Pulmonary artery endothelial cell (primary cell): ENCODE data around the gene ZNF586. TPM values are rescaled to one million over a fixed set of nuclear protein-coding genes. Genes with fewer than 3 reads are reported as not detected.
"Not testable (repeated sequence)": the region's sequence is repeated elsewhere in the genome, so short reads cannot be mapped to it uniquely, and the experiment has no call there.

Experiments used
- DNase-seq: peaks from one replicate; pipeline ENCODE4 v3.0.0-alpha.2; 2011; ENCODE audit warnings: low read depth, low spot score
- total RNA-seq: library from RNA; depleted of rRNA; stranded (reverse); fragments of >200 nt; gene quantifications from 2 replicates; pipeline ENCODE4 v1.2.3, GENCODE V29; 2014

ZNF586 gene
- total RNA-seq, 1 donor from 2014 or later: 10.3 TPM

GRCh38 chr19:57796580-57796979 is 27.1 kb downstream of the ZNF586 start:
- DNase-seq: not testable (repeated sequence)

GRCh38 chr19:57800696-57801095 is 31.2 kb downstream of the ZNF586 start:
- DNase-seq: no peak

GRCh38 chr19:57802269-57802668 is 32.8 kb downstream of the ZNF586 start:
- no peak for DNase-seq

GRCh38 chr19:57803265-57803593 is 33.8 kb downstream of the ZNF586 start:
- DNase-seq: no peak

- DNase-seq: no peak
Measured at GRCh38 chr19:57803594-57804325, 34.3 kb downstream of the ZNF586 start.

- no peak for DNase-seq
Measured at GRCh38 chr19:57807541-57807940, 38.1 kb downstream of the ZNF586 start.

- DNase-seq: not testable (repeated sequence)
Measured at GRCh38 chr19:57810410-57811295, 41.2 kb downstream of the ZNF586 start.

- DNase-seq: no peak
Measured at GRCh38 chr19:57812226-57812625, 42.8 kb downstream of the ZNF586 start.

- not testable (repeated sequence) for DNase-seq
Measured at GRCh38 chr19:57812975-57813820, 43.7 kb downstream of the ZNF586 start.

GRCh38 chr19:57813919-57814504 is 44.5 kb downstream of the ZNF586 start:
- DNase-seq: no peak

- DNase-seq: peak; percentile 74
Measured at GRCh38 chr19:57814505-57815246, 45.2 kb downstream of the ZNF586 start, which contains the start of gene ZNF552. ZNF552 (minus strand) TSS chr19:57814913; CDS start chr19:57814743, 170 bp downstream.

GRCh38 chr19:57815247-57816075 is 46.0 kb downstream of the ZNF586 start:
- DNase-seq: no peak

GRCh38 chr19:57816652-57817051 is 47.2 kb downstream of the ZNF586 start:
- DNase-seq: no peak

- DNase-seq: no peak
Measured at GRCh38 chr19:57817976-57818375, 48.5 kb downstream of the ZNF586 start.

GRCh38 chr19:57818378-57818777 is 48.9 kb downstream of the ZNF586 start:
- DNase-seq: no peak

- DNase-seq: peak; percentile 53
Measured at GRCh38 chr19:57819475-57820148, 50.1 kb downstream of the ZNF586 start.

- DNase-seq: no peak
Measured at GRCh38 chr19:57820599-57820998, 51.1 kb downstream of the ZNF586 start.

- DNase-seq: not testable (repeated sequence)
Measured at GRCh38 chr19:57821095-57821494, 51.6 kb downstream of the ZNF586 start.

GRCh38 chr19:57821501-57821900 is 52.0 kb downstream of the ZNF586 start:
- DNase-seq: not testable (repeated sequence)
